HepG2 (cell line): ENCODE results near the gene MEIS3. TPM values are rescaled to one million over a fixed set of nuclear protein-coding genes. Genes with fewer than 3 reads are reported as not detected.
A peak's percentile ranks its signal among the peaks of the same experiment; 100 is the strongest.

Experiments
- ATF7-NPFF ChIP-seq: sonication (generic); formaldehyde crosslinking; IDR thresholded peaks from 2 replicates; pipeline ENCODE4 v1.8.1; 2023; ENCODE audit warnings: mild to moderate bottlenecking, low read depth, missing genetic modification reagents, moderate library complexity
- FOXA3 ChIP-seq: IDR thresholded peaks from 2 replicates; pipeline ENCODE4 v1.6.1; 2016; ENCODE audit warnings: missing genetic modification reagents, missing compliant biosample characterization
- HCFC1 ChIP-seq: fragments of 150-350 bp; IDR thresholded peaks from 2 replicates; pipeline ENCODE4 v1.6.1; 2014; ENCODE audit warnings: low read depth, low read length
- HDAC2 ChIP-seq: sonication (generic); formaldehyde crosslinking; IDR thresholded peaks from 2 replicates; pipeline ENCODE4 v1.4.0; 2020; ENCODE audit warnings: missing genetic modification reagents
- KDM2A ChIP-seq: sonication (generic); formaldehyde crosslinking; IDR thresholded peaks from 2 replicates; pipeline ENCODE4 v1.4.0; 2020; ENCODE audit warnings: low read depth, missing genetic modification reagents, borderline replicate concordance
- MYPOP ChIP-seq: sonication (generic); formaldehyde crosslinking; IDR thresholded peaks from 2 replicates; pipeline ENCODE4 v1.8.1; 2023; ENCODE audit warnings: mild to moderate bottlenecking, moderate library complexity, missing genetic modification reagents
- ONECUT2 ChIP-seq: sonication (generic); formaldehyde crosslinking; IDR thresholded peaks from 2 replicates; pipeline ENCODE4 v1.4.0; 2020; ENCODE audit warnings: missing genetic modification reagents
- PBX2 ChIP-seq: IDR thresholded peaks from 2 replicates; pipeline ENCODE4 v1.6.1; 2016; ENCODE audit warnings: control low read depth
- SATB2 ChIP-seq: sonication (generic); formaldehyde crosslinking; IDR thresholded peaks from 2 replicates; pipeline ENCODE4 v1.5.0; 2020; ENCODE audit warnings: missing genetic modification reagents
- SIX1 ChIP-seq: sonication (generic); formaldehyde crosslinking; IDR thresholded peaks from 2 replicates; pipeline ENCODE4 v1.4.0; 2020; ENCODE audit warnings: missing genetic modification reagents, borderline replicate concordance
- SP140L ChIP-seq: sonication (generic); formaldehyde crosslinking; IDR thresholded peaks from 2 replicates; pipeline ENCODE4 v1.4.0; 2020; ENCODE audit warnings: missing genetic modification reagents, borderline replicate concordance
- STAT5B ChIP-seq: sonication (generic); formaldehyde crosslinking; IDR thresholded peaks from 2 replicates; pipeline ENCODE4 v1.4.0; 2020; ENCODE audit warnings: missing genetic modification reagents
- TFE3 ChIP-seq: IDR thresholded peaks from 2 replicates; pipeline ENCODE4 v1.6.1; 2016
- ZBTB37 ChIP-seq: sonication (generic); formaldehyde crosslinking; IDR thresholded peaks from 2 replicates; pipeline ENCODE4 v1.4.0; 2020; ENCODE audit warnings: mild to moderate bottlenecking, missing genetic modification reagents
- ZFP1 ChIP-seq: IDR thresholded peaks from 2 replicates; pipeline ENCODE4 v1.6.1; 2016
- ZHX1 ChIP-seq: sonication (generic); formaldehyde crosslinking; IDR thresholded peaks from 2 replicates; pipeline ENCODE4 v1.8.1; 2022; ENCODE audit warnings: low read depth, mild to moderate bottlenecking, missing genetic modification reagents
- ZNF207 ChIP-seq: fragments of 450-650 bp; IDR thresholded peaks from 2 replicates; pipeline ENCODE4 v1.6.1; 2016; ENCODE audit warnings: antibody characterized with exemption, borderline replicate concordance
- ZNF33B ChIP-seq: sonication (generic); formaldehyde crosslinking; IDR thresholded peaks from 2 replicates; pipeline ENCODE4 v1.5.1; 2020; ENCODE audit warnings: mild to moderate bottlenecking, missing genetic modification reagents
- ZNF768 ChIP-seq: sonication (generic); formaldehyde crosslinking; IDR thresholded peaks from 2 replicates; pipeline ENCODE4 v1.4.0; 2020; ENCODE audit warnings: missing genetic modification reagents
- ZNF782 ChIP-seq: sonication (generic); formaldehyde crosslinking; IDR thresholded peaks from 2 replicates; pipeline ENCODE4 v1.4.0; 2020; ENCODE audit warnings: missing genetic modification reagents, mild to moderate bottlenecking, borderline replicate concordance
- ZSCAN29 ChIP-seq: sonication (generic); formaldehyde crosslinking; conservative IDR thresholded peaks from 2 replicates; pipeline ENCODE4 v1.4.0; 2020; ENCODE audit warnings: mild to moderate bottlenecking, missing genetic modification reagents
- polyA plus RNA-seq, 8 experiments: library from polyadenylated mRNA; depleted of rRNA in 3 of 8; stranded (reverse) in 7 of 8; unstranded in 1 of 8; fragments of >200 nt; fragmentation: Illumina TruSeq in 4 of 8; extraction: Trizol in 4 of 8; gene quantifications; 2 replicates each; pipeline versions ENCODE4 v1.2.1 to v1.2.3, GENCODE V29; 2011 to 2016; ENCODE audit warnings: low read depth in 4 of 8, missing spikeins in 1 of 8, mixed read lengths in 1 of 8; ENCODE audit not compliant: insufficient read depth in 1 of 8
- total RNA-seq, 5 experiments: library from RNA; depleted of rRNA; stranded (reverse); fragments of >200 nt; fragmentation: Illumina TruSeq; extraction: Trizol; gene quantifications; 2 replicates each; pipeline ENCODE4 v1.2.3, GENCODE V29; 2016; ENCODE audit warnings: low read depth in 1 of 5

The MEIS3 gene
- total and polyA plus RNA-seq, 2 of the 13 experiments (the other 11 are each of a cell fraction or from before 2014, with no cell fraction given), result 0.09 to 0.70 TPM

GRCh38 chr19:47406711-47407416 is 12.5 kb downstream of the MEIS3 start (continued):
- TF ChIP-seq SIX1 (CRISPR knock-in tag), result no peak
- no peak for TF ChIP-seq ZNF782 (CRISPR knock-in tag)
- no peak for TF ChIP-seq KDM2A (CRISPR knock-in tag)
- TF ChIP-seq TFE3 (CRISPR knock-in tag), result peak; percentile 59; the same call in 1 of the 2 replicates
- TF ChIP-seq PBX2, result no peak
- peak; percentile 76 for TF ChIP-seq ZNF768
- TF ChIP-seq ZNF33B (CRISPR knock-in tag), result peak; percentile 50; the same call in 1 of the 2 replicates
- TF ChIP-seq HDAC2 (CRISPR knock-in tag), result 0 out of 2 replicates have a peak, but pooled peaks have one; percentile 16
- no peak for TF ChIP-seq ZHX1 (CRISPR knock-in tag)
- TF ChIP-seq ATF7-NPFF (CRISPR knock-in tag), result no peak; the same call in 1 of the 2 replicates
- no peak for TF ChIP-seq FOXA3 (CRISPR knock-in tag)
- TF ChIP-seq ZNF207, result no peak
- TF ChIP-seq STAT5B (CRISPR knock-in tag), result no peak
- no peak for TF ChIP-seq MYPOP (CRISPR knock-in tag)
- no peak for TF ChIP-seq HCFC1
- TF ChIP-seq SATB2, result 0 out of 2 replicates have a peak, but pooled peaks have one; percentile 58
- no peak for TF ChIP-seq ZFP1
- 0 out of 2 replicates have a peak, but pooled peaks have one; percentile 48 for TF ChIP-seq SP140L (CRISPR knock-in tag)
- no peak for TF ChIP-seq ZSCAN29 (CRISPR knock-in tag)
- no peak for TF ChIP-seq ONECUT2 (CRISPR knock-in tag)
- no peak for TF ChIP-seq ZBTB37 (CRISPR knock-in tag)
